Measurements from ENCODE around the gene FSD2. TPM values are rescaled to one million over a fixed set of nuclear protein-coding genes. Genes with fewer than 3 reads are reported as not detected.

FSD2 gene
- total RNA-seq, 1 donor = under 0.01 TPM

Other genes starting within 250 kb of the FSD2 start
- gene CPEB1, start 158.7 kb downstream of the FSD2 start, total RNA-seq = not detected
- 0.10 TPM for gene AP3B2, start 96.2 kb downstream of the FSD2 start, total RNA-seq
- 73.6 TPM for gene WHAMM, start 3.6 kb upstream of the FSD2 start, total RNA-seq
- gene HOMER2, start 146.7 kb upstream of the FSD2 start, total RNA-seq = 3.7 TPM
- 38.1 TPM for gene RAMAC, start 180.1 kb upstream of the FSD2 start, total RNA-seq
- 14.2 TPM for gene C15orf40, start 205.6 kb upstream of the FSD2 start, total RNA-seq